ENCODE results near the gene PLEKHA4.

GRCh38 chr19:48905664-48906063 is 37.2 kb upstream of the PLEKHA4 start:
- TF ChIP-seq EED (IDR thresholded peaks at IDR 0.05; ENCODE audit: low read depth) (no peak), TARDBP (IDR thresholded peaks at IDR 0.05; ENCODE audit: borderline replicate concordance) (no peak), CTCF (IDR thresholded peaks at IDR 0.05 in 2 of 3, conservative IDR thresholded peaks at IDR 0.05 in 1 of 3; ENCODE audit: control insufficient read depth in 2 of 3, extremely low read depth in 1 of 3, insufficient read depth in 1 of 3, low read depth in 3 of 3, low read length in 3 of 3) (no peak), RFX5 (IDR thresholded peaks at IDR 0.05; ENCODE audit: low read depth, low read length) (no peak), NFXL1 (IDR thresholded peaks at IDR 0.05; ENCODE audit: borderline replicate concordance) (no peak), EZH2 (IDR thresholded peaks at IDR 0.05; ENCODE audit: borderline replicate concordance, control insufficient read depth, low read depth, low read length) (no peak), BCLAF1 (IDR thresholded peaks at IDR 0.05) (no peak), ATF3 (IDR thresholded peaks at IDR 0.05; ENCODE audit: borderline replicate concordance, extremely low read depth, low read depth, low read length) (no peak), ZNF24 (IDR thresholded peaks at IDR 0.05) (no peak)
